SK-N-SH (cell line): Measurements from ENCODE around the gene RPL10. TPM values are rescaled to one million over a fixed set of nuclear protein-coding genes. Genes with fewer than 3 reads are reported as not detected.

Source experiments
- CTCF ChIA-PET: fragments of 300-600, 350-600 bp; formaldehyde crosslinking; extraction: SDS; loops from one replicate; lab custom pipeline; 2021; lab: Yijun Ruan, JAX
- POLR2A ChIA-PET: fragments of 350-600 bp; sonication (Branson Sonifier 250); formaldehyde crosslinking; extraction: SDS; loops from one replicate; lab custom pipeline; 2020; ENCODE audit warnings: antibody characterized with exemption, inconsistent platforms; lab: Yijun Ruan, JAX
- DNase-seq: peaks from one replicate; pipeline ENCODE4 v3.0.0; 2012
- H2AFZ ChIP-seq: fragments of 200-600 bp; sonication (generic); 2 replicates; pipeline ENCODE4 v1.8.1; 2016; ENCODE audit warnings: antibody characterized with exemption, mild to moderate bottlenecking, low read depth
- H3F3A ChIP-seq: fragments of 200-600 bp; sonication (generic); replicated peaks from 2 replicates; pipeline ENCODE3; 2016; ENCODE audit warnings: antibody characterized with exemption, mild to moderate bottlenecking; ENCODE audit not compliant: insufficient read depth
- H3K27ac ChIP-seq, 2 experiments: fragments of 200-500 bp in 1 of 2; fragments of 200-600 bp in 1 of 2; sonication (Bioruptor generic) in 1 of 2; sonication (generic), shearing (Covaris generic) in 1 of 2; 2 replicates each; pipeline versions ENCODE4 v1.5.1 to v1.6.1; 2014 to 2016; ENCODE audit warnings: low read depth in 2 of 2, inconsistent platforms in 1 of 2, low read length in 1 of 2, mild to moderate bottlenecking in 1 of 2, mixed read lengths in 1 of 2
- H3K27me3 ChIP-seq: fragments of 200-600 bp; sonication (generic), shearing (Covaris generic); 2 replicates; pipeline ENCODE4 v1.6.1; 2016; ENCODE audit warnings: mixed run types; ENCODE audit not compliant: insufficient read depth
- H3K36me3 ChIP-seq, 2 experiments: fragments of 200-500 bp in 1 of 2; fragments of 200-600 bp in 1 of 2; sonication (Bioruptor generic) in 1 of 2; sonication (generic) in 1 of 2; replicated peaks in 1 of 2; 2 replicates each; pipeline versions ENCODE3 to v1.5.1; 2014 to 2016; ENCODE audit warnings: low read length in 1 of 2, mild to moderate bottlenecking in 1 of 2; ENCODE audit not compliant: insufficient read depth in 2 of 2, control insufficient read depth in 1 of 2
- H3K4me1 ChIP-seq, 2 experiments: fragments of 200-500 bp in 1 of 2; fragments of 200-600 bp in 1 of 2; sonication (Bioruptor generic) in 1 of 2; sonication (generic), shearing (Covaris generic) in 1 of 2; 2 replicates each; pipeline versions ENCODE4 v1.5.1 to v1.6.1; 2014 to 2016; ENCODE audit warnings: low read depth in 1 of 2, low read length in 1 of 2, mixed run types in 1 of 2; ENCODE audit not compliant: insufficient read depth in 2 of 2, control insufficient read depth in 1 of 2
- H3K4me2 ChIP-seq: fragments of 200-600 bp; sonication (generic), shearing (Covaris generic); 2 replicates; pipeline ENCODE4 v1.6.1; 2017; ENCODE audit warnings: mixed run types
- H3K4me3 ChIP-seq, 2 experiments: fragments of 200-500 bp in 1 of 2; fragments of 200-600 bp in 1 of 2; sonication (Bioruptor generic) in 1 of 2; sonication (generic), shearing (Covaris generic) in 1 of 2; 2 replicates each; pipeline versions ENCODE4 v1.5.1 to v1.8.1; 2014 to 2016; ENCODE audit warnings: low read depth in 2 of 2, inconsistent platforms in 1 of 2, low read length in 1 of 2, mild to moderate bottlenecking in 1 of 2, mixed read lengths in 1 of 2, moderate library complexity in 1 of 2
- H3K79me2 ChIP-seq: fragments of 200-600 bp; sonication (generic); 2 replicates; pipeline ENCODE4 v1.8.1; 2017; ENCODE audit warnings: mild to moderate bottlenecking; ENCODE audit not compliant: insufficient read depth
- H3K9ac ChIP-seq: fragments of 200-600 bp; sonication (generic); 2 replicates; pipeline ENCODE4 v1.6.1; 2017; ENCODE audit warnings: mixed run types
- H3K9me2 ChIP-seq: fragments of 200-600 bp; sonication (generic); 2 replicates; pipeline ENCODE4 v1.6.1; 2017; ENCODE audit warnings: mixed run types
- H3K9me3 ChIP-seq: fragments of 200-600 bp; sonication (generic); 2 replicates; pipeline ENCODE4 v1.6.1; 2017; ENCODE audit warnings: mixed run types, mild to moderate bottlenecking, moderate library complexity
- H4K20me1 ChIP-seq: fragments of 200-600 bp; sonication (generic); 2 replicates; pipeline ENCODE4 v1.6.1; 2017; ENCODE audit warnings: mild to moderate bottlenecking, mixed run types; ENCODE audit not compliant: insufficient read depth
- CHD2 ChIP-seq: fragments of 150-350 bp; IDR thresholded peaks from 2 replicates; pipeline ENCODE4 v1.6.1; 2018; ENCODE audit warnings: low read length; ENCODE audit not compliant: partially characterized antibody
- EP300 ChIP-seq, 2 experiments: IDR thresholded peaks; 2 replicates each; pipeline versions ENCODE4 v1.4.0 to v1.6.1; 2012; ENCODE audit warnings: borderline replicate concordance in 1 of 2, low read depth in 1 of 2, low read length in 1 of 2
- FOXJ3 ChIP-seq: sonication (generic); formaldehyde crosslinking; IDR thresholded peaks from 2 replicates; pipeline ENCODE4 v1.5.1; 2020; ENCODE audit warnings: mild to moderate bottlenecking, missing genetic modification reagents
- IRF3 ChIP-seq: fragments of 150-350 bp; IDR thresholded peaks from 2 replicates; pipeline ENCODE4 v1.6.1; 2016; ENCODE audit warnings: mild to moderate bottlenecking, low read depth, low read length
- JUND ChIP-seq: IDR thresholded peaks from 2 replicates; pipeline ENCODE4 v1.4.0; 2012
- MXI1 ChIP-seq: IDR thresholded peaks from 2 replicates; pipeline ENCODE4 v1.6.1; 2012; ENCODE audit warnings: mild to moderate bottlenecking, low read depth, low read length, improper control_type of control experiment
- RAD21 ChIP-seq: IDR thresholded peaks from 2 replicates; pipeline ENCODE4 v1.6.1; 2012; ENCODE audit warnings: mild to moderate bottlenecking, low read length
- RCOR1 ChIP-seq: fragments of 150-350 bp; IDR thresholded peaks from 2 replicates; pipeline ENCODE4 v1.6.1; 2017; ENCODE audit warnings: antibody characterized with exemption, low read length
- RFX5 ChIP-seq: IDR thresholded peaks from 2 replicates; pipeline ENCODE4 v1.6.1; 2012; ENCODE audit warnings: mild to moderate bottlenecking, improper control_type of control experiment, low read length
- SMC3 ChIP-seq: IDR thresholded peaks from 2 replicates; pipeline ENCODE4 v1.6.1; 2012; ENCODE audit warnings: low read depth, low read length, improper control_type of control experiment
- TAF1 ChIP-seq: IDR thresholded peaks from 2 replicates; pipeline ENCODE4 v1.6.1; 2012; ENCODE audit warnings: low read depth, mild to moderate bottlenecking, low read length, moderate library complexity, borderline replicate concordance
- TEAD4 ChIP-seq: IDR thresholded peaks from 2 replicates; pipeline ENCODE4 v1.4.0; 2012; ENCODE audit warnings: mild to moderate bottlenecking, borderline replicate concordance; ENCODE audit not compliant: insufficient read depth
- USF1 ChIP-seq: IDR thresholded peaks from 2 replicates; pipeline ENCODE4 v1.4.0; 2012; ENCODE audit warnings: low read depth, borderline replicate concordance
- USF2 ChIP-seq: fragments of 150-350 bp; IDR thresholded peaks from 2 replicates; pipeline ENCODE4 v1.6.1; 2017; ENCODE audit warnings: antibody characterized with exemption, low read length, low read depth, borderline replicate concordance
- ZBTB33 ChIP-seq: IDR thresholded peaks from 2 replicates; pipeline ENCODE4 v1.4.0; 2012; ENCODE audit warnings: low read depth, borderline replicate concordance
- WGBS: methylation state at CpG from one replicate; pipeline ENCODE4 v1.1.6; 2017; ENCODE audit warnings: low lambda C conversion rate; 5-methylcytosine and 5-hydroxymethylcytosine counted together
- polyA plus RNA-seq, 3 experiments: library from polyadenylated mRNA; depleted of rRNA; stranded (reverse); fragments of >200 nt; gene quantifications; 2 replicates each; pipeline ENCODE4 v1.2.3, GENCODE V29; 2012

The RPL10 gene
- polyA plus RNA-seq, 1 of the 3 experiments (the other 2 are of a cell fraction) = 4,562 TPM

GRCh38 chrX:154401918-154402621 is 3.9 kb downstream of the RPL10 start:
- Histone ChIP-seq H3K4me2 (no peak overlapping the region), H3K9me3 (no peaks in the 10 kb centered on the region), H3K27ac (peak overlapping the region in 1 of 2 experiments; percentile 96; a peak in 1 of 4 replicates), H3K4me1 (peaks cover 0 to 6% of the 10 kb centered on the region in 2 experiments; a peak in 1 of 4 replicates), H2AFZ (no peak overlapping the region), H3F3A (peaks cover 41% of the 10 kb centered on the region), H3K4me3 (no peak overlapping the region), H3K9ac (no peak overlapping the region), H3K9me2 (no peaks in the 10 kb centered on the region), H3K27me3 (no peaks in the 10 kb centered on the region), H3K79me2 (peaks cover 24% of the 10 kb centered on the region), H4K20me1 (peaks cover 34% of the 10 kb centered on the region), H3K36me3 (peaks cover 16 to 18% of the 10 kb centered on the region in 2 experiments)
- CTCF ChIA-PET = interaction anchor here (0.7 kb wide), 1 partner anchor 18 kb away, joined by 3 read pairs; no protein-coding TSS in a partner anchor
- POLR2A ChIA-PET = interaction anchor here (3.3 kb wide), 1 partner anchor 9 kb away, joined by 25 read pairs; the partner anchor contains the start of genes DNASE1L1 and TAFAZZIN
- no peak for DNase-seq
- TF ChIP-seq IRF3 = no peak
- 0 out of 2 replicates have a peak, but pooled peaks have one; percentile 1 for TF ChIP-seq JUND
- 36% methylated on average over 6 of the region's 6 CpGs for WGBS

GRCh38 chrX:154402622-154403127 is 4.5 kb downstream of the RPL10 start:
- TF ChIP-seq IRF3 (no peak), RFX5 (no peak), RCOR1 (no peak), ZBTB33 (no peak), USF1 (no peak), CHD2 (no peak), SMC3 (no peak), TAF1 (no peak), MXI1 (no peak), FOXJ3 (CRISPR knock-in tag) (no peak), EP300 (IDR thresholded peaks at IDR 0.05; ENCODE audit: borderline replicate concordance in 1 of 2, low read depth in 1 of 2, low read length in 1 of 2) (no peak), RAD21 (no peak), USF2 (no peak), TEAD4 (no peak)
- TF ChIP-seq, all 33 proteins: peak for 0
- Histone ChIP-seq H3K79me2 (peaks cover 24% of the 10 kb centered on the region), H3K4me3 (no peak overlapping the region), H3K9me3 (no peaks in the 10 kb centered on the region), H3K9ac (no peak overlapping the region), H4K20me1 (peaks cover 34% of the 10 kb centered on the region), H3K36me3 (peaks cover 16 to 18% of the 10 kb centered on the region in 2 experiments), H3K4me2 (no peak overlapping the region), H3K27me3 (no peaks in the 10 kb centered on the region), H3K4me1 (peaks cover 0 to 6% of the 10 kb centered on the region in 2 experiments; a peak in 1 of 4 replicates), H3K9me2 (no peaks in the 10 kb centered on the region), H3F3A (peaks cover 41% of the 10 kb centered on the region), H3K27ac (peak overlapping the region in 1 of 2 experiments; percentile 96; a peak in 1 of 4 replicates), H2AFZ (no peak overlapping the region)
- POLR2A ChIA-PET = no interaction called here
- CTCF ChIA-PET = no interaction called here
- DNase-seq = no peak
- 37% methylated on average over 3 of the region's 19 CpGs for whole genome bisulfite sequencing
